ENCODE results near the gene PRSS27. TPM values are rescaled to one million over a fixed set of nuclear protein-coding genes. Genes with fewer than 3 reads are reported as not detected.
"Not testable (repeated sequence)": the region's sequence is repeated elsewhere in the genome, so short reads cannot be mapped to it uniquely, and the experiment has no call there.

Gene PRSS27
- total RNA-seq, 2 experiments from 2014 or later: 0.70 to 1.0 TPM

DNA sequence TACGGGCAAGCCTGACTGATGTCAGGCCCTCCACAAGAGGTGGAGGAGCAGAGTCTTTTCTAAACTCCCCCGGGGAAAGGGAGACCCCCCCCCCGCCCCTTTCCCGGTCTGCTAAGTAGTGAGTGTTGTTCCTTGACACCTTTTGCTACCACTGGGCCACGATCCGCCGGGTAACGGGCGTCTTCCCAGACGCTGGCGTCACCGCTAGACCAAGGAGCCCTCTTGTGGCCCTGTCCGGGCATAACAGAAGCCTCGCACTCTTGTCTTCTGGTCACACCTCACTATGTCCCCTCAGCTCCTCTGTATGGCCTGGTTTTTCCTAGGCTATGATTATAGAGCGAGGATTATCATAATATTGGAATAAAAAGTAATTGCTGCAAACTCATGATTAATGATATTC is 50.0 kb downstream of the PRSS27 start:
- CTCF ChIA-PET: interaction anchor here (1.2 kb wide), 1 partner anchor 11 kb away, joined by 4 read pairs; no protein-coding TSS in a partner anchor
- H3K36me3 Mint-ChIP-seq (ENCODE audit: low read depth): peaks cover 35% of the 10 kb centered on the region
- H3K9me3 Mint-ChIP-seq (ENCODE audit: insufficient read depth); ATAC-seq; POLR2A ChIA-PET; H3K27me3 Mint-ChIP-seq (ENCODE audit: low read depth): not testable (repeated sequence)
- H3K4me3 Mint-ChIP-seq: peak overlapping the region; percentile 41
- peak; percentile 78 for DNase-seq
- peak overlapping the region; percentile 69 for H3K27ac Mint-ChIP-seq
- peaks cover 42% of the 10 kb centered on the region for H3K4me1 Mint-ChIP-seq (ENCODE audit: low read depth)

DNA sequence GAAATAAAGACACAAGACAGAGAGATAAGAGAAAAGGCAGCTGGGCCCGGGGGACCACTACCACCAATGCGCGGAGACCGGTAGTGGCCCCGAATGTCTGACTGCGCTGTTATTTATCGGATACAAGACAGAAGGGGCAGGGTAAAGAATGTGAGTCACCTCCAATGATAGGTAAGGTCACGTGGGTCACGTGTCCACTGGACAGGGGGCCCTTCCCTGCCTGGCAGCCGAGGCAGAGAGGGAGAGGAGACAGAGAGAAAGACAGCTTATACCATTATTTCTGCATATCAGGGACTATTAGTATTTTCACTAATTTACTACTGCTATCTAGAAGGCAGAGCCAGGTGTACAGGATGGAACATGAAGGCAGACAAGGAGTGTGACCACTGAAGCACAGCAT is 50.4 kb downstream of the PRSS27 start:
- H3K9me3 Mint-ChIP-seq (ENCODE audit: insufficient read depth); H3K4me3 Mint-ChIP-seq; ATAC-seq; CTCF ChIA-PET; DNase-seq; H3K27ac Mint-ChIP-seq; H3K27me3 Mint-ChIP-seq (ENCODE audit: low read depth); POLR2A ChIA-PET: not testable (repeated sequence)
- peaks cover 35% of the 10 kb centered on the region for H3K36me3 Mint-ChIP-seq (ENCODE audit: low read depth)
- peaks cover 41% of the 10 kb centered on the region for H3K4me1 Mint-ChIP-seq (ENCODE audit: low read depth)

GRCh38 chr16:2666671-2667070 is 53.4 kb downstream of the PRSS27 start:
- ATAC-seq: not testable (repeated sequence)
- H3K36me3 Mint-ChIP-seq (ENCODE audit: low read depth): peaks cover 48% of the 10 kb centered on the region

GRCh38 chr16:2664574-2664982 is 55.4 kb downstream of the PRSS27 start:
- Mint-ChIP-seq H3K27ac (no peak overlapping the region), H3K4me1 (ENCODE audit: low read depth) (peaks cover 28% of the 10 kb centered on the region), H3K27me3 (ENCODE audit: low read depth) (no peaks in the 10 kb centered on the region), H3K36me3 (ENCODE audit: low read depth) (peaks cover 37% of the 10 kb centered on the region), H3K9me3 (ENCODE audit: insufficient read depth) (no peaks in the 10 kb centered on the region), H3K4me3 (no peak overlapping the region)
- DNase-seq (no peak), ATAC-seq (no peak)
- ChIA-PET CTCF (interaction anchor here (1.2 to 1.3 kb wide), 2 partner anchors 8 to 15 kb away, joined by 5 to 6 read pairs; no protein-coding TSS in a partner anchor), POLR2A (interaction anchor here (1.2 kb wide), 1 partner anchor 18 kb away, joined by 6 read pairs; the partner anchor contains the start of gene KCTD5)

More at GRCh38 chr16:2666671-2667070, 53.4 kb downstream of the PRSS27 start:
- DNase-seq; CTCF ChIA-PET; H3K27me3 Mint-ChIP-seq (ENCODE audit: low read depth); H3K4me3 Mint-ChIP-seq; H3K9me3 Mint-ChIP-seq (ENCODE audit: insufficient read depth); POLR2A ChIA-PET; H3K27ac Mint-ChIP-seq: not testable (repeated sequence)
- peaks cover 37% of the 10 kb centered on the region for H3K4me1 Mint-ChIP-seq (ENCODE audit: low read depth)

- ChIA-PET POLR2A (interaction anchor here (1.2 kb wide), 1 partner anchor 19 kb away, joined by 6 read pairs; the partner anchor contains the start of gene KCTD5), CTCF (interaction anchor here (1.2 to 1.3 kb wide), 2 partner anchors 9 to 14 kb away, joined by 5 to 6 read pairs; no protein-coding TSS in a partner anchor)
- ATAC-seq (peak; percentile 75), DNase-seq (peak; percentile 49)
- Mint-ChIP-seq H3K4me3 (peak overlapping the region; percentile 12), H3K27me3 (ENCODE audit: low read depth) (no peaks in the 10 kb centered on the region), H3K9me3 (ENCODE audit: insufficient read depth) (no peaks in the 10 kb centered on the region), H3K27ac (peak overlapping the region; percentile 87), H3K4me1 (ENCODE audit: low read depth) (peaks cover 26% of the 10 kb centered on the region), H3K36me3 (ENCODE audit: low read depth) (peaks cover 31% of the 10 kb centered on the region)
These were observed 56.2 kb downstream of the PRSS27 start for GRCh38 chr16:2663553-2664546.

Other genes starting within 250 kb of the PRSS27 start
- under 1 TPM in 1 of 2 experiments, not detected in 1; 0.10 TPM for gene NTN3, start 248.9 kb downstream of the PRSS27 start, total RNA-seq
- 10 to 100 TPM; 21.1 to 22.4 TPM for gene TBC1D24, start 245.1 kb downstream of the PRSS27 start, total RNA-seq
- 100 to 1,000 TPM; 105 to 110 TPM for gene ATP6V0C, start 206.3 kb downstream of the PRSS27 start, total RNA-seq
- gene AMDHD2, start 199.9 kb downstream of the PRSS27 start, total RNA-seq: 10 to 100 TPM; 54.0 to 58.5 TPM
- not detected for gene CEMP1, start 188.8 kb downstream of the PRSS27 start, total RNA-seq
- 10 to 100 TPM; 41.2 to 49.6 TPM for gene PDPK1, start 182.2 kb downstream of the PRSS27 start, total RNA-seq
- 10 to 100 TPM; 33.2 to 35.9 TPM for gene KCTD5, start 37.7 kb downstream of the PRSS27 start, total RNA-seq
- gene SRRM2, start 32.4 kb upstream of the PRSS27 start, total RNA-seq: 100 to 1,000 TPM; 501 to 511 TPM
- 100 to 1,000 TPM; 163 to 182 TPM for gene ELOB, start 57.1 kb upstream of the PRSS27 start, total RNA-seq
- not detected for gene PRSS33, start 67.3 kb upstream of the PRSS27 start, total RNA-seq
- gene PRSS41, start 78.2 kb upstream of the PRSS27 start, total RNA-seq: not detected
- gene PRSS21, start 97.0 kb upstream of the PRSS27 start, total RNA-seq: 1 to 10 TPM; 5.2 to 6.0 TPM
- 1 to 10 TPM; 2.9 to 3.7 TPM for gene ZG16B, start 110.1 kb upstream of the PRSS27 start, total RNA-seq
- not detected for gene PRSS22, start 137.9 kb upstream of the PRSS27 start, total RNA-seq
- gene FLYWCH2, start 163.0 kb upstream of the PRSS27 start, total RNA-seq: 10 to 100 TPM; 22.5 to 22.8 TPM
- gene FLYWCH1, start 191.7 kb upstream of the PRSS27 start, total RNA-seq: 10 to 100 TPM; 44.6 to 48.9 TPM
- gene KREMEN2, start 244.1 kb upstream of the PRSS27 start, total RNA-seq: under 1 TPM in 1 of 2 experiments, not detected in 1; 0.18 TPM
- gene PAQR4, start 249.1 kb upstream of the PRSS27 start, total RNA-seq: 10 to 100 TPM; 53.6 to 57.7 TPM